PFSK-1 (cell line): ENCODE data around the gene ACOXL.

ENCODE experiments used
- FOXP2 ChIP-seq: optimal IDR thresholded peaks from 2 replicates; pipeline ENCODE3; 2011; ENCODE audit warnings: borderline replicate concordance, control low read depth, inconsistent platforms; ENCODE audit not compliant: insufficient read depth; ENCODE audit errors: extremely low read length, extremely low read depth
- POLR2AphosphoS5 ChIP-seq: IDR thresholded peaks from 2 replicates; pipeline ENCODE4 v1.6.1; 2012; ENCODE audit warnings: low read depth, mild to moderate bottlenecking, control low read depth, low read length, moderate library complexity
- REST ChIP-seq, 2 experiments: IDR thresholded peaks; 2 replicates each; pipeline versions ENCODE4 v1.6.1 to v1.8.0; 2011 to 2012; ENCODE audit warnings: low read depth in 2 of 2, low read length in 2 of 2, control low read depth in 1 of 2, inconsistent platforms in 1 of 2, mild to moderate bottlenecking in 1 of 2, moderate library complexity in 1 of 2; ENCODE audit not compliant: insufficient read depth in 1 of 2
- SIN3A ChIP-seq: IDR thresholded peaks from 2 replicates; pipeline ENCODE4 v1.6.1; 2012; ENCODE audit warnings: mild to moderate bottlenecking, low read length, moderate library complexity, borderline replicate concordance; ENCODE audit not compliant: insufficient read depth
- TAF1 ChIP-seq: IDR thresholded peaks from 2 replicates; pipeline ENCODE4 v1.6.1; 2012; ENCODE audit warnings: low read length, control low read depth, borderline replicate concordance; ENCODE audit not compliant: insufficient read depth

- TF ChIP-seq TAF1 (no peak), POLR2AphosphoS5 (no peak), SIN3A (no peak), REST (IDR thresholded peaks at IDR 0.05; ENCODE audit: insufficient read depth in 1 of 2, low read depth in 2 of 2, low read length in 2 of 2) (no peak), FOXP2 (no peak)
Measured at GRCh38 chr2:110948027-110948674, 215.8 kb downstream of the ACOXL start.
